ENCODE measurements around the gene SCN9A.

The SCN9A gene

DNA sequence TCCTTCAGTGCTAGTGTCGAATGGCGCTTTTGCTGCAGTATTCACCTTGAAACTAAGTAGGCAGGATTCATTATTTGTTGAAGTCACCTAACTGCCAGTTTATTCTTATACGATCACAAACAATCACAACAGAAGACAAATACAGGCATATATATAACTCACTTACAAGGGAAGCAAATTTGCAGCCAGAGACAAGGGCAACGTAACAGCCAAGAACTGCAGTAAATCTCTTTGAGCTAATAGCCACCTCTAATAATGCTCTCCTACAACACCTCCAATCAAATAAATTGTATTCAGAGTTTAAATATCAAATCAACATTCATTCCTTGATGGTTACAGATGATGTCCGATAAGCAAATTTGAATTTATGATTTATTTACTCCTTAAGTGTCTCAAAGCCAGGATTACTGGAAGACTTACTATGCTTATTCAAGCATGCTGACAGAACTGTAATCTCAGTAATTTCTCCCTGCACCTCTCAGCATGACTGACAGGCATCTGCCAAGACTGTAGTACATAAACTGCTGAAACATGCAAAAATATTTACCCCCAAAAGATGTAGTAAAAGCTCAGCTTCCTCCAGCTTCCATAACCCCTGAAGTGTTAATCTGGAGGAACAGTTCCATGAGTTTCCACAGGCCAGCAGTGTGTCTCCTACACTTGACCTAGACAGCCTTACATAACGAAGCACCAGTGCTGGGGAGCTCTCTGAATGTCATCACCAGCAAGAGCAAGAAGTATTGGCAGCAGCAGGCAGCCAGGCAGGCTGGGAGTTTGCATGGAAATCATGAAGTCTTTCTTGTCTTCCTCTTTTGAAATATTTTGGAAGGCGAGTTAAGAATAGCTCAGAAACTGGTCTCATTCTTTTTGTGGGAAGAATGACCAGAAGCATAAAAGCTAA is 227.0 kb downstream of the SCN9A start:
- no peaks in the 10 kb centered on the region for H3K4me1 Mint-ChIP-seq

DNA sequence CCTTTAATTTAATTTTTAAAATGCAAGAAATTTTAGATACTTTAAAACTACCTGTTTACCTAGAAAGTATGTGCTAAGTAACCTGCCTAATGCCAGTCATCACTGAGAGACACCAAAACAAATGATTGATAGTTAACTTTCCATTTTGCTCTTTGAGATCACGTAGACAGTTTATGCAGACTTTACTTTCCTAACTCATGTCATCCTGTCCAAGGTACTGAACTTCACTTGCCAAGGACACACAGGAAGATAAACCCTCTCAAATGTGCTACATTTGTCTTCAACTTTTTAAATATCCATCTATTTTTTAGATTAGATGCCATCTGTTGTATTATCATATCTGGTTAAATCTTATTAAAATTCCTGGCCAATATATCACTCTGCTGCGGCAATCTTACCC is 227.9 kb downstream of the SCN9A start:
- no peak overlapping the region for H3K27ac Mint-ChIP-seq
- no peaks in the 10 kb centered on the region for H3K36me3 Mint-ChIP-seq (ENCODE audit: low read depth)
- H3K27me3 Mint-ChIP-seq (ENCODE audit: low read depth, poor library complexity): peaks cover 5% of the 10 kb centered on the region
- no peak for DNase-seq
- no peaks in the 10 kb centered on the region for H3K4me1 Mint-ChIP-seq
- no peak overlapping the region for H3K4me3 Mint-ChIP-seq
- TF ChIP-seq, protein P1, sequence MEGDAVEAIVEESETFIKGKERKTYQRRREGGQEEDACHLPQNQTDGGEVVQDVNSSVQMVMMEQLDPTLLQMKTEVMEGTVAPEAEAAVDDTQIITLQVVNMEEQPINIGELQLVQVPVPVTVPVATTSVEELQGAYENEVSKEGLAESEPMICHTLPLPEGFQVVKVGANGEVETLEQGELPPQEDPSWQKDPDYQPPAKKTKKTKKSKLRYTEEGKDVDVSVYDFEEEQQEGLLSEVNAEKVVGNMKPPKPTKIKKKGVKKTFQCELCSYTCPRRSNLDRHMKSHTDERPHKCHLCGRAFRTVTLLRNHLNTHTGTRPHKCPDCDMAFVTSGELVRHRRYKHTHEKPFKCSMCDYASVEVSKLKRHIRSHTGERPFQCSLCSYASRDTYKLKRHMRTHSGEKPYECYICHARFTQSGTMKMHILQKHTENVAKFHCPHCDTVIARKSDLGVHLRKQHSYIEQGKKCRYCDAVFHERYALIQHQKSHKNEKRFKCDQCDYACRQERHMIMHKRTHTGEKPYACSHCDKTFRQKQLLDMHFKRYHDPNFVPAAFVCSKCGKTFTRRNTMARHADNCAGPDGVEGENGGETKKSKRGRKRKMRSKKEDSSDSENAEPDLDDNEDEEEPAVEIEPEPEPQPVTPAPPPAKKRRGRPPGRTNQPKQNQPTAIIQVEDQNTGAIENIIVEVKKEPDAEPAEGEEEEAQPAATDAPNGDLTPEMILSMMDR (IDR thresholded peaks at IDR 0.05): no peak
- no peaks in the 10 kb centered on the region for H3K9me3 Mint-ChIP-seq

More for the DNA sequence above, 227.0 kb downstream of the SCN9A start:
- Mint-ChIP-seq H3K27ac (no peak overlapping the region), H3K27me3 (ENCODE audit: low read depth, poor library complexity) (peaks cover 5% of the 10 kb centered on the region), H3K4me3 (no peak overlapping the region), H3K9me3 (no peaks in the 10 kb centered on the region), H3K36me3 (ENCODE audit: low read depth) (no peaks in the 10 kb centered on the region)
- DNase-seq: no peak
- TF ChIP-seq, protein P1 (IDR thresholded peaks at IDR 0.05): no peak
